Epithelial cell of esophagus (primary cell): ENCODE measurements around the gene FBXO36.

ENCODE experiments used
- DNase-seq: peaks from one replicate; pipeline ENCODE4 v3.0.0; 2010; ENCODE audit warnings: low read depth
- H3K4me3 ChIP-seq: 2 replicates; pipeline ENCODE4 v1.5.1; 2011; ENCODE audit warnings: mild to moderate bottlenecking, low read length, control low read depth
- CTCF ChIP-seq: IDR thresholded peaks from 2 replicates; pipeline ENCODE4 v1.5.1; 2011; ENCODE audit warnings: low read depth, mild to moderate bottlenecking, low read length, control low read depth, inconsistent platforms; ENCODE audit not compliant: insufficient read depth; ENCODE audit errors: missing control alignments

FBXO36 gene

GRCh38 chr2:230042195-230042594 is 119.9 kb downstream of the FBXO36 start:
- TF ChIP-seq CTCF = no peak
- DNase-seq = peak; percentile 24
- no peak overlapping the region for H3K4me3 ChIP-seq

GRCh38 chr2:230043025-230043424 is 120.7 kb downstream of the FBXO36 start:
- H3K4me3 ChIP-seq = no peak overlapping the region
- DNase-seq = no peak
- TF ChIP-seq CTCF = no peak

- H3K4me3 ChIP-seq = no peak overlapping the region
- DNase-seq = no peak
- no peak for TF ChIP-seq CTCF
Observed at GRCh38 chr2:230043461-230043860, 121.2 kb downstream of the FBXO36 start.

- DNase-seq = no peak
- TF ChIP-seq CTCF = no peak
- H3K4me3 ChIP-seq = no peak overlapping the region
Observed at GRCh38 chr2:230046491-230046890, 124.2 kb downstream of the FBXO36 start.

- no peak for TF ChIP-seq CTCF
- no peak overlapping the region for H3K4me3 ChIP-seq
- DNase-seq = peak; percentile 80
Observed at GRCh38 chr2:230048010-230048671, 125.8 kb downstream of the FBXO36 start.

- DNase-seq = peak; percentile 30
- H3K4me3 ChIP-seq = no peak overlapping the region
- no peak for TF ChIP-seq CTCF
Observed at GRCh38 chr2:230050136-230050535, 127.8 kb downstream of the FBXO36 start.

DNA sequence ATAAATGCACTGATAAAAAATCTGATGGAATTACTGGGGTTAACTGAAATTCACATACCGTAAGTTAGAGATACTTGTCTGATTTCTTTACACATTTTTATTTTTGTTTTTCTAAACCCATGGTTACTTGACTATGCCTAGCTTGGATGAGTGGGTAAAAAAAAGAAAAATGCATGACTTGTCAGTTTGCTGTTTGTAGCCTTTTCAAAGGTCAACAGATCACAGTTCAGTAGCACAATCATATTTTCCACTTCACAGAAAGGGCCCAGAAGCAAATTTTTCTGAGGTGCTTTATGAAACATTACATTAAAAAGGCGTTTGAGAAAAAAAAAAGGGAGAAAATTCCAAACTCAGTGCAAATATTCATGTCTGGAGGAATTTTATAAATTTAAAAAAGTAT is 130.0 kb downstream of the FBXO36 start:
- no peak overlapping the region for H3K4me3 ChIP-seq
- no peak for DNase-seq
- no peak for TF ChIP-seq CTCF
